Endothelial cell of umbilical vein (primary cell): Measurements from ENCODE around the gene PFKFB3. TPM values are rescaled to one million over a fixed set of nuclear protein-coding genes. Genes with fewer than 3 reads are reported as not detected.

Experiments
- BruUV-seq: library from RNA; stranded (reverse); fragments of 400-500 nt; replicated peaks from 2 replicates; lab custom pipeline; 2021; lab: Mats Ljungman, UMichigan
- CTCF ChIA-PET: fragments of 300-600, 350-600 bp; sonication (Branson Sonifier 250); formaldehyde crosslinking; loops from one replicate; lab custom pipeline; 2021; ENCODE audit warnings: antibody characterized with exemption, inconsistent platforms; lab: Charles Lee
- POLR2A ChIA-PET: fragments of 300-600, 350-600 bp; sonication (Branson Sonifier 250); formaldehyde crosslinking; loops from one replicate; lab custom pipeline; 2021; ENCODE audit warnings: antibody characterized with exemption, inconsistent platforms; lab: Charles Lee
- DNase-seq: peaks from one replicate; pipeline ENCODE4 v3.0.0-alpha.2; 2011; ENCODE audit warnings: low read depth, low spot score
- FAIRE-seq: peaks from 2 replicates; lab custom pipeline; 2011; peaks lifted over from hg19 to GRCh38; lab: Jason Lieb, UNC
- H2AFZ ChIP-seq: 2 replicates; pipeline ENCODE4 v1.6.0; 2012; ENCODE audit warnings: low read depth, low read length, control low read depth, inconsistent platforms
- H3K27ac ChIP-seq: 2 replicates; pipeline ENCODE4 v1.5.1; 2011; ENCODE audit warnings: low read depth, mild to moderate bottlenecking, control low read depth, low read length, moderate library complexity; ENCODE audit not compliant: insufficient read depth
- H3K27me3 ChIP-seq, 2 experiments: 2 replicates each; pipeline versions ENCODE4 v1.6.0 to v1.6.1; 2011; ENCODE audit warnings: low read length in 2 of 2, mixed read lengths in 1 of 2; ENCODE audit not compliant: control insufficient read depth in 2 of 2, insufficient read depth in 2 of 2
- H3K36me3 ChIP-seq, 2 experiments: 2 replicates in 1 of 2; 3 replicates in 1 of 2; pipeline ENCODE4 v1.5.1; 2011; ENCODE audit warnings: low read length in 2 of 2, mild to moderate bottlenecking in 1 of 2, moderate library complexity in 1 of 2; ENCODE audit not compliant: control insufficient read depth in 2 of 2, insufficient read depth in 2 of 2; ENCODE audit errors: extremely low read depth in 1 of 2
- H3K4me1 ChIP-seq: 3 replicates; pipeline ENCODE4 v1.5.1; 2011; ENCODE audit warnings: mild to moderate bottlenecking, low read length; ENCODE audit not compliant: control insufficient read depth, insufficient read depth; ENCODE audit errors: extremely low read depth
- H3K4me2 ChIP-seq: 2 replicates; pipeline ENCODE4 v1.6.1; 2011; ENCODE audit warnings: low read length, control low read depth, mixed read lengths; ENCODE audit not compliant: insufficient read depth
- H3K4me3 ChIP-seq, 3 experiments: fragments of 200-600 bp in 1 of 3; sonication (generic), shearing (Covaris generic) in 1 of 3; replicated peaks in 1 of 3; 2 replicates each; pipeline ENCODE4 v1.5.1; 2011 to 2016; ENCODE audit warnings: control low read depth in 3 of 3, low read length in 3 of 3, mild to moderate bottlenecking in 2 of 3, inconsistent platforms in 1 of 3, low read depth in 1 of 3, moderate library complexity in 1 of 3; ENCODE audit not compliant: insufficient read depth in 1 of 3
- H3K79me2 ChIP-seq: 2 replicates; pipeline ENCODE4 v1.6.0; 2012; ENCODE audit warnings: low read length, inconsistent platforms; ENCODE audit not compliant: control insufficient read depth, insufficient read depth
- H3K9ac ChIP-seq: replicated peaks from 2 replicates; pipeline ENCODE3; 2011; ENCODE audit warnings: low read length, control low read depth; ENCODE audit not compliant: insufficient read depth; ENCODE audit errors: extremely low read depth
- H3K9me1 ChIP-seq: replicated peaks from 3 replicates; pipeline ENCODE4 v1.6.0; 2011; ENCODE audit warnings: mild to moderate bottlenecking, low read length; ENCODE audit not compliant: control insufficient read depth, insufficient read depth; ENCODE audit errors: extremely low read depth
- H3K9me3 ChIP-seq: replicated peaks from 2 replicates; pipeline ENCODE4 v1.5.1; 2012; ENCODE audit warnings: low read length, inconsistent platforms; ENCODE audit not compliant: control insufficient read depth, insufficient read depth
- H4K20me1 ChIP-seq: replicated peaks from 2 replicates; pipeline ENCODE3; 2011; ENCODE audit warnings: mild to moderate bottlenecking, low read length; ENCODE audit not compliant: control insufficient read depth, insufficient read depth; ENCODE audit errors: extremely low read depth
- EZH2 ChIP-seq: IDR thresholded peaks from 2 replicates; pipeline ENCODE4 v1.6.1; 2012; ENCODE audit warnings: borderline replicate concordance, low read depth, mild to moderate bottlenecking, moderate library complexity, low read length, inconsistent platforms; ENCODE audit not compliant: severe bottlenecking
- FOS ChIP-seq: IDR thresholded peaks from 2 replicates; pipeline ENCODE4 v1.6.1; 2011; ENCODE audit warnings: mild to moderate bottlenecking, low read length, moderate library complexity, borderline replicate concordance; ENCODE audit not compliant: insufficient read depth
- GATA2 ChIP-seq: IDR thresholded peaks from 2 replicates; pipeline ENCODE4 v1.7.0; 2011; ENCODE audit warnings: low read depth, mild to moderate bottlenecking, moderate library complexity, mixed read lengths, low read length; ENCODE audit not compliant: insufficient read length, insufficient read depth
- JUN ChIP-seq: IDR thresholded peaks from 2 replicates; pipeline ENCODE4 v1.6.1; 2011; ENCODE audit warnings: borderline replicate concordance, low read depth; ENCODE audit not compliant: insufficient read length, insufficient read depth
- MYC ChIP-seq: IDR thresholded peaks from one replicate; pipeline ENCODE4 v1.6.1; 2011; ENCODE audit warnings: mild to moderate bottlenecking, low read depth, low read length
- POLR2A ChIP-seq: IDR thresholded peaks from 2 replicates; pipeline ENCODE4 v1.6.1; 2012; ENCODE audit warnings: low read depth, mild to moderate bottlenecking, control low read depth, low read length
- POLR2AphosphoS5 ChIP-seq: IDR thresholded peaks from 2 replicates; pipeline ENCODE4 v1.6.1; 2012; ENCODE audit warnings: low read depth, mild to moderate bottlenecking, control low read depth, low read length, moderate library complexity; ENCODE audit not compliant: insufficient read depth
- dilution Hi-C: fragments of 300-500 bp; cut with MboI; formaldehyde crosslinking; loops from one replicate; pipeline ENCODE4 v1.15.0; 2019; ENCODE audit warnings: low sequenced_read_pairs; ENCODE audit not compliant: extremely low pct_ligation_motif_present
- intact Hi-C: fragments of 100-400 bp; cut with micrococcal nuclease; formaldehyde crosslinking; loops from one replicate; pipeline ENCODE4 v1.10.0; 2022
- polyA plus RNA-seq, 4 experiments: library from polyadenylated mRNA; depleted of rRNA in 3 of 4; stranded (reverse) in 3 of 4; unstranded in 1 of 4; fragments of >200 nt; gene quantifications; 2 replicates each; pipeline versions ENCODE4 v1.2.1 to v1.2.3, GENCODE V29; 2011 to 2012; ENCODE audit warnings: missing spikeins in 1 of 4
- total RNA-seq: library from RNA; stranded (reverse); gene quantifications from 2 replicates; pipeline ENCODE4 v1.2.3, GENCODE V29; 2021
- TF ChIP-seq, protein P1 (sequence below): IDR thresholded peaks from 2 replicates; pipeline ENCODE4 v1.6.1; 2011; ENCODE audit not compliant: insufficient read depth, insufficient read length
- TF ChIP-seq, protein P2 (sequence below), 2 donors: IDR thresholded peaks; 1 replicate in 1 of 2; 2 replicates in 1 of 2; pipeline ENCODE4 v1.5.1; 2011; ENCODE audit warnings: low read length in 2 of 2, mild to moderate bottlenecking in 2 of 2, moderate library complexity in 2 of 2, control low read depth in 1 of 2, inconsistent platforms in 1 of 2, low read depth in 1 of 2; ENCODE audit not compliant: insufficient read depth in 1 of 2; ENCODE audit errors: extremely low read depth in 1 of 2

PFKFB3 gene
- total and polyA plus RNA-seq, 2 donors (not counting 3 experiments of a cell fraction or from before 2014, with no cell fraction given), result 15.8 to 33.7 TPM

DNA sequence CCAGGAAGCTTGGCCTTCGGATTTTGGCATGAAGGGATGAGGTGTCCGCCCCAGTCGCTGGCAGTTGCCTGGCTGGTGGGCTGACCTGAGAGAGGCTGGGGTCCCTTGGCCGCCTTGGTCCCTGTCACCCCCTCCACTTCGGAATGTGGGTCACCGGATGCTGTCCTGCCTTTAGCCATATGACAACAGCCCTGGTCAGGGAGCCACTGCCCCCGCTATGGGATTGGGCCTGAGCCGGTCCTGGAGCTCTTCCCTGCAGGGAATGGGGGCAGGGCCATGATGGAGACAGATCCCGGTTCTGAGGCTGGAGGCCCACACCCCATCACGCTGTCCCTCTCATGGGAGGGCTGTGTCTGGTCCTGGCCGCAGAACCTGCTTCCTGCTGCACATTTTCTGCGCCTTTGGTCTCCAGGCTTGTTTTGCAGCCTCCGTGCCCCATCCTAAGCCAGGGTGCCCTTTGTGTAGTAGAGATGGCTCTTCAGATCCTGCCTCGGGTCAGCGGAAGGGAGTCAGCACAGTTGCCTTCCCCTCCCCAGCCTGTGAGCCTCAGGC lies 22.6 kb downstream of the PFKFB3 start:
- DNase-seq, result no peak
- Histone ChIP-seq H3K9me3 (no peaks in the 10 kb centered on the region), H2AFZ (no peak overlapping the region), H3K9me1 (no peaks in the 10 kb centered on the region), H3K4me3 (no peak overlapping the region), H3K79me2 (no peaks in the 10 kb centered on the region), H4K20me1 (no peaks in the 10 kb centered on the region), H3K9ac (no peak overlapping the region), H3K27me3 (no peaks in the 10 kb centered on the region), H3K4me1 (peaks cover 14% of the 10 kb centered on the region), H3K36me3 (peaks cover 3 to 51% of the 10 kb centered on the region in 2 experiments), H3K4me2 (no peak overlapping the region), H3K27ac (no peak overlapping the region)
- ChIA-PET CTCF (interaction anchor here (1.2 to 1.7 kb wide), 3 partner anchors 18 to 176 kb away, joined by 3 to 8 read pairs (median 4); partner anchors contain the start of gene PFKFB3), POLR2A (no interaction called here)
- dilution Hi-C loops (no loop called here), intact Hi-C loops (no loop called here)
- no peak for TF ChIP-seq POLR2A
- no peak for FAIRE-seq
- no TSS peak for BruUV-seq

DNA sequence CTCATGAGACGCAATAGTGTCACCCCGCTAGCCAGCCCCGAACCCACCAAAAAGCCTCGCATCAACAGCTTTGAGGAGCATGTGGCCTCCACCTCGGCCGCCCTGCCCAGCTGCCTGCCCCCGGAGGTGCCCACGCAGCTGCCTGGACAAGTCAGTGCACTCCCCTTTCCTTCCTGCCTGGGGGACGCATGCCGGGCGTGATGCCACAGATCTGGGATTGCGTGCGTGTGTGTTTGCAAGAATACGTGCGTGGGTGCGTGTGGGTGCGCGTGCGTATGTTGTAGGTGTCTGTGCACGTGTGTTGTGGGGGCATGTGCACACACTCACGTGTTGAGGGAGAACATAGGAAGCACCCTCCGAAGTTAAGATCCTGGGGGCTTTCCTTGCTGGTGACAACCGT lies 23.5 kb downstream of the PFKFB3 start:
- FAIRE-seq (no peak), DNase-seq (no peak)
- H3K36me3 ChIP-seq, result peaks cover 3 to 46% of the 10 kb centered on the region in 2 experiments
- no peaks in the 10 kb centered on the region for H3K9me3 ChIP-seq
- ChIA-PET POLR2A (no interaction called here), CTCF (no interaction called here)
- BruUV-seq, result no TSS peak
- H3K4me1 ChIP-seq, result peaks cover 14% of the 10 kb centered on the region
- H3K4me2 ChIP-seq, result no peak overlapping the region
- H4K20me1 ChIP-seq, result no peaks in the 10 kb centered on the region
- no peak overlapping the region for H3K9ac ChIP-seq
- H3K9me1 ChIP-seq, result no peaks in the 10 kb centered on the region
- H2AFZ ChIP-seq, result no peak overlapping the region
- intact Hi-C loops (no loop called here), dilution Hi-C loops (no loop called here)
- H3K79me2 ChIP-seq, result no peaks in the 10 kb centered on the region
- no peak overlapping the region for H3K27ac ChIP-seq
- no peak for TF ChIP-seq GATA2
- TF ChIP-seq FOS, result no peak
- TF ChIP-seq, protein P1, sequence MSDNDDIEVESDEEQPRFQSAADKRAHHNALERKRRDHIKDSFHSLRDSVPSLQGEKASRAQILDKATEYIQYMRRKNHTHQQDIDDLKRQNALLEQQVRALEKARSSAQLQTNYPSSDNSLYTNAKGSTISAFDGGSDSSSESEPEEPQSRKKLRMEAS, result no peak
- TF ChIP-seq EZH2, result no peak
- TF ChIP-seq POLR2AphosphoS5, result no peak
- TF ChIP-seq JUN, result no peak
- no peak for TF ChIP-seq MYC
- TF ChIP-seq, protein P2, sequence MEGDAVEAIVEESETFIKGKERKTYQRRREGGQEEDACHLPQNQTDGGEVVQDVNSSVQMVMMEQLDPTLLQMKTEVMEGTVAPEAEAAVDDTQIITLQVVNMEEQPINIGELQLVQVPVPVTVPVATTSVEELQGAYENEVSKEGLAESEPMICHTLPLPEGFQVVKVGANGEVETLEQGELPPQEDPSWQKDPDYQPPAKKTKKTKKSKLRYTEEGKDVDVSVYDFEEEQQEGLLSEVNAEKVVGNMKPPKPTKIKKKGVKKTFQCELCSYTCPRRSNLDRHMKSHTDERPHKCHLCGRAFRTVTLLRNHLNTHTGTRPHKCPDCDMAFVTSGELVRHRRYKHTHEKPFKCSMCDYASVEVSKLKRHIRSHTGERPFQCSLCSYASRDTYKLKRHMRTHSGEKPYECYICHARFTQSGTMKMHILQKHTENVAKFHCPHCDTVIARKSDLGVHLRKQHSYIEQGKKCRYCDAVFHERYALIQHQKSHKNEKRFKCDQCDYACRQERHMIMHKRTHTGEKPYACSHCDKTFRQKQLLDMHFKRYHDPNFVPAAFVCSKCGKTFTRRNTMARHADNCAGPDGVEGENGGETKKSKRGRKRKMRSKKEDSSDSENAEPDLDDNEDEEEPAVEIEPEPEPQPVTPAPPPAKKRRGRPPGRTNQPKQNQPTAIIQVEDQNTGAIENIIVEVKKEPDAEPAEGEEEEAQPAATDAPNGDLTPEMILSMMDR (IDR thresholded peaks at IDR 0.05; ENCODE audit: extremely low read depth in 1 of 2, insufficient read depth in 1 of 2, low read depth in 1 of 2, low read length in 2 of 2), result no peak
- TF ChIP-seq POLR2A, result no peak
- H3K27me3 ChIP-seq, result no peaks in the 10 kb centered on the region
- no peak overlapping the region for H3K4me3 ChIP-seq
